ENCODE data around the gene CLPTM1.
"Not testable (repeated sequence)": the region's sequence is repeated elsewhere in the genome, so short reads cannot be mapped to it uniquely, and the experiment has no call there.

The CLPTM1 gene

DNA sequence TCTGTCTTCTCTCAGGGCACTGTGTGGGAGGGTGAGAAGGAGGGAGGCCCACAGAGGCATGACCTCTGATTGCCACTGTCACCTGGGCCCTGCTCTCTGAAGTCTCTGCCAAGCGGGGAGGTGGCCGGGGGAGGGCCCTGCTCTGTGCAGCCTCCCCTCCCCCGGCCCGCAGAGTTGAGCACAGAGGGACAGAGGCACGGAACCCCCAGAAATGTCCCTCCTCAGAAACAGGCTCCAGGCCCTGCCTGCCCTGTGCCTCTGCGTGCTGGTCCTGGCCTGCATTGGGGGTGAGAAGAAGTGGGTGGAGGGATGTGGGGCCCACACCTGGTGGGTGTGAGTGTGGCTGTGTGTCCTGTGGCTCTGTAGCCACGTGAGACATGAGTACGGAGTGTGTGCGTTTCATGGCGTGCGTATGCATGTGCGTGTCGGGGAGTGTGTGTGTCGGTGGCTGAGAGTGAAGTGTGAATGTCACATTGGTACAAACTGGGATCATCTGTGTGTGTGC lies 13.1 kb upstream of the CLPTM1 start, which contains the start of gene APOC4:
TSS of gene APOC4 (plus strand) at position 171 of the 505 bp plus-strand sequence. CDS start at position 212, 41 bp downstream.
- DNase-seq (ENCODE audit: low read depth in 1 of 2, low spot score in 1 of 2), result no peak

GRCh38 chr19:44943801-44944249 lies 11.4 kb upstream of the CLPTM1 start:
- no peak for DNase-seq (ENCODE audit: low read depth in 1 of 2, low spot score in 1 of 2)

- no peak for DNase-seq (ENCODE audit: low read depth in 1 of 2, low spot score in 1 of 2)
These were observed 8.1 kb upstream of the CLPTM1 start for GRCh38 chr19:44947041-44947581.

- DNase-seq (ENCODE audit: low read depth in 1 of 2, low spot score in 1 of 2), result no peak
These were observed 6.9 kb upstream of the CLPTM1 start for GRCh38 chr19:44948237-44948636.

GRCh38 chr19:44948763-44949374 lies 6.3 kb upstream of the CLPTM1 start:
- DNase-seq (ENCODE audit: low read depth in 1 of 2, low spot score in 1 of 2), result no peak

DNA sequence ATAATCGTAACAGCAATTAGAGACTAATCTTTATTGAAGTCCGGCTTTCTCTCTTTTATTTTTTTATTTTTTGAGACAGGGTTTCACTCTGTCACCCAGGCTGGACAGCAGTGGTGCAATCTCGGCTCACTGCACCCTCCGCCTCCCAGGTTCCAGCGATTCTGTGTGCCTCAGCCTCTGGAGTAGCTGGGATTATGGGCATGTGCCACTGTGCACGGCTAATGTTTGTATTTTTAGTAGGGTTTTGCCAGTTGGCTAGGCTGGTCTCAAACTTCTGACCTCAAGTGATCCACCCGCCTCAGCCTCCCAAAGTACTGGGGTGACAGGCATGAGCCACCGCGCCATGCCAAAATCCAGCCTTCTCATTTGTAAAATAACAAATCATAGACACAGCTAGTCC lies 5.6 kb upstream of the CLPTM1 start:
- DNase-seq (ENCODE audit: low read depth in 1 of 2, low spot score in 1 of 2), result no peak

DNA sequence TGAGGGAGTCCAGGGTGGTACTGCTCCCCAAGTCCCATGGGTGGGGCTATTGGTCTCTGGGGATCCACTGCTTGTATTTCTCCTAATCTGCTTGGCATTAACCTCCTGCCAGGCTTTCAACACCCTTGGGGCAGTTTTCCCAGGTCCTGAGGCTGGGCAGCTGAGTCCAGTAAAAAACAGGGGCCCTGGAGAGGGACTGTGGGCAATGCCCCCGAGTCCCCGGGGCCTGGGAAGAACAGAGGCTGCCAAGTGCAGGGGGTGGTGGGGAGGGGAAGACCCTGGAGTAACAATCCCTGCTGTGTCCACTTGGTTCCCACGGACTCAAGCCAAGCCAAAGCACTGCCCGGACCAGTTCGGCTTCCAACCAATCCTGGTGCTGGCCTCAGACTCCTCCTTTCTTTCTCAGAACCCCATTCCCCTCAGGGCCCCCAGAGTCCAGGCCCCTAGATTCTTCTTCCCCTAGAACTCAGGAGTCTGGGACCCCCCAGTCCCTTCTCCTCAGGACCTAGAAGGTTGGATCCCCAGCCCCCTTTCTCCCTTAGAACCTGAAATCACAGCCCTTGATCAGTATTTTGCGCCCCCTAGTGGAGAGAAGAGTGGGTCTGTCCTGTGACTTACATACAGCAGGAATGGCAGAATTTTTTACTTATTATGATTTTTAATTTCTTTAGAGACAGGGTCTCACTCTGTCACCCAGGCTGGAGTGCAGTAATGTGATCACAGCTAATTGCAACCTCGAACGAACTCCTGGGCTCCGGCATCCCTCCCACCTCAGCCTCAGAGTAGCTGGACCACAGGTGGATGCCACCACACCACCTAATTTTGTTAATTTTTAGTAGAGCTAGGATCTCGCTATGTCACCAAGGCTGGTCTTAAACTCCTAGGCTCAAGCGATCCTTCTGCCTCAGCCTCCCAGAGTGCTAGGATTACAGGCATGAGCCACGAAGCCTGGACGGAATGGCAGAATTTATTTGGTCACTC lies 3.7 kb upstream of the CLPTM1 start:
- DNase-seq (ENCODE audit: low read depth in 1 of 2, low spot score in 1 of 2), result peak in 1 of 2 donors; percentile 34

DNA sequence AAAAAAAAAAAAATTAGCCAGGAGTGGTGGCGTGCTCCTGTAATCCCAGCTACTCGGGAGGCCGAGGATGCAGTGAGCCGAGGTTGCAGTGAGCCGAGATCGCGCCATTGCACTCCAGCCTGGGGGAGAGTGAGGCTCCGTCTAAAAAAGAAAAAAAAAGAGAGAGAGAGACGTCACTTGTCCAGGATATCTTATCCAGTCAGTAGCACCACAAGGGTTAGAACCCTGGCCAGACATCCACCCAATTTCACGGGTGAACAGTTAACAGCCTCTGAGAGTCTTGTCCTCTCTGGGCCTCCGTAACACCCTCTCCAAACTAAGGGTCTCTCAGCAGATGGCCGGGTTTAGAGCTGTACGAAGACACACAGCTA lies 917 bp upstream of the CLPTM1 start:
- DNase-seq (ENCODE audit: low read depth in 1 of 2, low spot score in 1 of 2), result no peak

DNA sequence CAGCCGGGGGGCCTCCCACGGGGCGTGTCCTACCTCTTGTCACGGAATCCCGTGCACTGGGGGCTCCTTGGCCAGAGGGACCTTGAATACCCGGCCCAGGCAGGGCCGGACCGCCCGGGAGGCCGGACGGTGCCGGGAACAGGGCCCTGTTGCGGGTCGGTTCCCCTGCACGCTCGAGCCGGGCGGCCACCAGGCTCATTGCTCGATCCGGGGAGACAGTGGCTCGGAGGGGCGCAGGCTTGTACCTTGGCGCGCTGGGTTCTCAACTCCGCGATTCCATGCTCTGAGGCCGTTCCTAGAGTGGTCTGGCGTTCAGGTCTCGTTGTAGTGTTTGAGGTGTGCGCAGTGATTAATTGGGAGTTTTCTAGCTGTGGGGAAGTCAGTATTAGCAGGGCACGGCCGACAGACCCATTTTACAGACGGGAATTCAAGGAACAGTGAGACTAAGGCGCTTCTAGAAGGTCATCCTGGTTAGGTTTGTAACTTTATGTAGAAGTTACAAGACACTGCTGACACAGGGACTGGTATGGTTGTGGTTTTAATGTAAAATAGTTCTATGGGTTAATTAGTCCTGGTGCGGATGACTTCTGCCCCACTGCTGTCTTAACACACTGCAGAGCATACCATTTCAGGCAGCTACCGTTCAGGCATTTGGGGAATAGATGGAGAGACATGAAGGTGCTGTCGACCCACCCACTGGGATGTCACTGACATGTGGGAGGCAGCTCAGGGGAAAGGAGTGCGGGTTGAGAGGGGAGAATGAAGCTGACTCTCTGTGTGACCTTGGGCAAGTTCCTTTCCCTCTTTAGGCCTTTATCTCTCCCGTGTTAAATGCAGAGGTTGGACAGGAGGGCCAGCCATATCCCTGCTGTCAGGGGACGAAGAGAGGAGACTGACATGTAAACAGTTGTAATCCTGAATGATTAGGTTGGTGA lies 592 bp downstream of the CLPTM1 start:
- DNase-seq (ENCODE audit: low read depth in 1 of 2, low spot score in 1 of 2), result no peak

GRCh38 chr19:44957526-44957925 lies 2.3 kb downstream of the CLPTM1 start:
- DNase-seq (ENCODE audit: low read depth in 1 of 2, low spot score in 1 of 2), result no peak

- no peak for DNase-seq (ENCODE audit: low read depth in 1 of 2, low spot score in 1 of 2)
These were observed 2.9 kb downstream of the CLPTM1 start for GRCh38 chr19:44958090-44958489.

DNA sequence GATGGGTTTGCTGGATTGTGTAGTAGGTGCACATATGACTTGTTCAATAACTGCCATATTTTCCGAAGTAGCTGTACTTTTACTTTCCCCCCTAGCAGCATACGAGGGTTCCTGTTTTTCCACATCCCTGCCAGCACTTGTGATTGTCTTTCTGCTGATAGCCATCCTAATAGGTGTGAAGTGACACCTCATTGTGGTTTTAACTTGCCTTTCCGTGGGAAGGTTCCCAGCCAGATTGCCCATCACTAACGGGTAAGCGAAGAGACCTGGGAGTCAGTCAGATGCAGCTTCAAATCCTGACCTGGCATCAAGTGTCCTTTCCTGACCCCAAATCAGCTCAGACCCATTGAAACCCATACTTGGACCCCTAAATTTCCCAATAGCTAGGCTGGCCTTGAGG lies 4.5 kb downstream of the CLPTM1 start:
- no peak for DNase-seq (ENCODE audit: low read depth in 1 of 2, low spot score in 1 of 2)

GRCh38 chr19:44960906-44961728 lies 5.9 kb downstream of the CLPTM1 start:
- DNase-seq (ENCODE audit: low read depth in 1 of 2, low spot score in 1 of 2), result no peak

DNA sequence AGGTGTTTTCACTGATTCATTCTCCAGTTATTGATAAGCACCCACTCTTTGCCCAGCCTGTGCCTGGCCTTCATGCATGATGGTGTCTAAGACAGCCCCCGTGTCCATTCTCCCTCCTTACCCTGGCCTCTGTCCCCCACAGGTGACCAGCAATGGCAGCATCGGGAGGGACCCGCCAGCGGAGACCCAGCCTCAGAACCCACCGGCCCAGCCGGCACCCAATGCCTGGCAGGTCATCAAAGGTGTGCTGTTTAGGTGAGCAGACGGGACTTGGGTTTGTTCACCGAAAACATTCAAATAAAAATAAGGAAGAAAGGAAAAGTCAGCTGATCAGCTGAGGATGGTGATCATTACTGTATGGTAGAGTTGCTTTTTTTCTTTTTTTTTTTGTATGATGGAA lies 6.6 kb downstream of the CLPTM1 start:
- DNase-seq (ENCODE audit: low read depth in 1 of 2, low spot score in 1 of 2), result no peak

GRCh38 chr19:44968118-44968517 lies 12.9 kb downstream of the CLPTM1 start:
- no peak for DNase-seq (ENCODE audit: low read depth in 1 of 2, low spot score in 1 of 2)

DNA sequence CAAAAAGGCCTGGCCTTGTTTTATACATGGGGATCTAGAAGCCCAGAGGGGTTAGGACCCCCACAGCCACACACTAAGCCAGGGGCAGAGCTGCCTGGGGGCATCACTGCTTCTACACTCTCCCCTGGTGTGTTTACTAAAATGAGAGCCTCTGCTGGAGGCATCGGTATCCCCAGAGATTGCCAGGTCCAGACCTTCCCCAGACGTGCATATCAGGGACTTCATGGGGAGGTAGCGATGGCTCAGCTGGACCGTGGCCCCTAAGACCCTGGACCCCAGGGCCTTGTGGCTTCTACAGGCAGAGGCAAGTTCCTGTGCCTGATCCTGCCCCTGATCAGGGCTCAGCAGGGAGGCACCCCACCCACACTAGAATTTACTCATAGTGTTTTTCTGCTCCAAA lies 13.5 kb downstream of the CLPTM1 start:
- DNase-seq (ENCODE audit: low read depth in 1 of 2, low spot score in 1 of 2), result no peak

GRCh38 chr19:44969437-44969836 lies 14.3 kb downstream of the CLPTM1 start:
- DNase-seq (ENCODE audit: low read depth in 1 of 2, low spot score in 1 of 2), result no peak

GRCh38 chr19:44971451-44971850 lies 16.3 kb downstream of the CLPTM1 start:
- not testable (repeated sequence) for DNase-seq (ENCODE audit: low read depth in 1 of 2, low spot score in 1 of 2)

DNA sequence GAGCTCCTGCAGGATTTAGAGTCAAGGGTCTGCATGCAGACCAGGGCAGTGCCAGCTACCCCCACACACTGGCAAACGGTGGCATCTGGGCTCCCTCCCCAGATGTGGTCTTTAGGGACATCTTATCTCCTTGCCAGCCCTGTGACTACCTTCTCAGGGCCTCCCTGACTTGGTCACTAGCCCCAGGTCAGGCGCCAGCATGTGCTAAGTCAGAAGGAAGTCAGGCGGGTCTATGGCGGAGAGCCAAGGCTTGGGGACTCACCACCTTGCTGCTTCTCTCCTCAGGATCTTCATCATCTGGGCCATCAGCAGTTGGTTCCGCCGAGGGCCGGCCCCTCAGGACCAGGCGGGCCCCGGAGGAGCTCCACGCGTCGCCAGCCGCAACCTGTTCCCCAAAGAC lies 17.6 kb downstream of the CLPTM1 start:
- DNase-seq (ENCODE audit: low read depth in 1 of 2, low spot score in 1 of 2), result no peak

All from stimulated activated CD4-positive, alpha-beta T cell treated with anti-CD3 and anti-CD28 coated beads, Interleukin-15, amount 100 ng/mL, for 1 hour (primary cell).